CD14-positive monocyte (primary cell): ENCODE results near the gene LRRN2. TPM values are rescaled to one million over a fixed set of nuclear protein-coding genes. Genes with fewer than 3 reads are reported as not detected.

Experiments used
- DNase-seq, 3 donors: peaks; one replicate each; pipeline ENCODE4 v3.0.0-alpha.2; 2011 to 2022
- H2AFZ ChIP-seq: 2 replicates; pipeline ENCODE4 v1.6.0; 2012; ENCODE audit warnings: mild to moderate bottlenecking, low read depth, low read length, inconsistent platforms; ENCODE audit not compliant: insufficient read depth, poor library complexity, severe bottlenecking
- H3K27ac ChIP-seq, 2 donors: 1 replicate in 1 of 2; 2 replicates in 1 of 2; pipeline ENCODE4 v1.5.1; 2012 to 2013; ENCODE audit warnings: low read length in 2 of 2, control low read depth in 1 of 2, inconsistent platforms in 1 of 2, low read depth in 1 of 2, mild to moderate bottlenecking in 1 of 2
- H3K27me3 ChIP-seq, 2 donors: one replicate each; pipeline versions ENCODE4 v1.6.0 to v1.6.1; 2011 to 2013; ENCODE audit warnings: low read length in 2 of 2; ENCODE audit not compliant: control insufficient read depth in 2 of 2, insufficient read depth in 2 of 2
- H3K36me3 ChIP-seq, 2 donors: replicated peaks in 1 of 2; 1 replicate in 1 of 2; 2 replicates in 1 of 2; pipeline versions ENCODE4 v1.5.1 to v1.6.1; 2012 to 2013; ENCODE audit warnings: low read length in 2 of 2, control low read depth in 1 of 2, inconsistent platforms in 1 of 2, mild to moderate bottlenecking in 1 of 2; ENCODE audit not compliant: insufficient read depth in 2 of 2, control insufficient read depth in 1 of 2
- H3K4me1 ChIP-seq, 2 donors: 1 replicate in 1 of 2; 2 replicates in 1 of 2; pipeline versions ENCODE4 v1.5.1 to v1.6.1; 2012 to 2013; ENCODE audit warnings: low read length in 2 of 2, control low read depth in 1 of 2, inconsistent platforms in 1 of 2, mild to moderate bottlenecking in 1 of 2, moderate library complexity in 1 of 2; ENCODE audit not compliant: insufficient read depth in 2 of 2, control insufficient read depth in 1 of 2
- H3K4me2 ChIP-seq: replicated peaks from 2 replicates; pipeline ENCODE3; 2012; ENCODE audit warnings: low read length, moderate library complexity, mild to moderate bottlenecking; ENCODE audit not compliant: poor library complexity, severe bottlenecking; ENCODE audit errors: extremely low read depth
- H3K4me3 ChIP-seq, 3 experiments: fragments of 200-600 bp in 1 of 3; sonication (generic) in 1 of 3; replicated peaks in 1 of 3; 1 replicate in 2 of 3; 2 replicates in 1 of 3; pipeline ENCODE4 v1.5.1; 2011 to 2013; ENCODE audit warnings: low read length in 3 of 3, mild to moderate bottlenecking in 3 of 3, control low read depth in 2 of 3, low read depth in 2 of 3, inconsistent platforms in 1 of 3, moderate library complexity in 1 of 3
- H3K79me2 ChIP-seq: 2 replicates; pipeline ENCODE4 v1.6.0; 2012; ENCODE audit warnings: mild to moderate bottlenecking, control low read depth, inconsistent platforms, low read length, moderate library complexity; ENCODE audit not compliant: insufficient read depth
- H3K9ac ChIP-seq: 2 replicates; pipeline ENCODE4 v1.6.0; 2017; ENCODE audit warnings: low read length, mild to moderate bottlenecking; ENCODE audit not compliant: insufficient read depth, poor library complexity, severe bottlenecking
- H3K9me3 ChIP-seq, 2 donors: replicated peaks in 1 of 2; 1 replicate in 1 of 2; 2 replicates in 1 of 2; pipeline versions ENCODE4 v1.5.1 to v1.6.1; 2012 to 2013; ENCODE audit warnings: low read length in 2 of 2, control low read depth in 1 of 2; ENCODE audit not compliant: control insufficient read depth in 1 of 2, insufficient read depth in 1 of 2
- H4K20me1 ChIP-seq: 2 replicates; pipeline ENCODE4 v1.6.0; 2012; ENCODE audit warnings: mild to moderate bottlenecking, low read length, control low read depth, moderate library complexity; ENCODE audit not compliant: insufficient read depth
- H3K27ac Mint-ChIP-seq, 7 donors: one replicate each; pipeline ENCODE4 v1.8.0; 2020; ENCODE audit warnings: mild to moderate bottlenecking in 7 of 7, mixed read lengths in 7 of 7, moderate library complexity in 6 of 7, inconsistent platforms in 2 of 7
- H3K27me3 Mint-ChIP-seq, 3 donors: one replicate each; pipeline ENCODE4 v1.8.0; 2021 to 2022; ENCODE audit warnings: low read depth in 3 of 3, mild to moderate bottlenecking in 3 of 3, mixed read lengths in 3 of 3, moderate library complexity in 3 of 3, inconsistent platforms in 1 of 3
- H3K36me3 Mint-ChIP-seq, 2 donors: one replicate each; pipeline ENCODE4 v1.8.0; 2020; ENCODE audit warnings: mixed read lengths in 2 of 2, inconsistent platforms in 1 of 2, mild to moderate bottlenecking in 1 of 2
- H3K4me1 Mint-ChIP-seq: one replicate; pipeline ENCODE4 v1.8.0; 2020; ENCODE audit warnings: mild to moderate bottlenecking, mixed read lengths
- H3K4me3 Mint-ChIP-seq, 2 donors: one replicate each; pipeline ENCODE4 v1.8.0; 2020; ENCODE audit warnings: mild to moderate bottlenecking in 2 of 2, mixed read lengths in 2 of 2, moderate library complexity in 1 of 2
- H3K9me3 Mint-ChIP-seq, 7 donors: one replicate each; pipeline ENCODE4 v1.8.0; 2020 to 2022; ENCODE audit warnings: mixed read lengths in 7 of 7, mild to moderate bottlenecking in 6 of 7, moderate library complexity in 6 of 7, inconsistent platforms in 2 of 7
- CTCF ChIP-seq: fragments of 200-600 bp; IDR thresholded peaks from one replicate; pipeline ENCODE4 v1.8.0; 2022; ENCODE audit warnings: antibody characterized with exemption, mild to moderate bottlenecking
- WGBS: methylation state at CpG from one replicate; pipeline ENCODE4 v1.1.5; 2013; ENCODE audit warnings: missing lambda C conversion rate; ENCODE audit not compliant: insufficient coverage; 5-methylcytosine and 5-hydroxymethylcytosine counted together
- intact Hi-C, 2 donors: fragments of 100-400 bp; cut with micrococcal nuclease; formaldehyde crosslinking; loops; one replicate each; pipeline versions ENCODE4 v1.15.0 to v1.15.1; 2023
- polyA plus RNA-seq, 3 donors: library from polyadenylated mRNA; depleted of rRNA in 1 of 3; unstranded in 2 of 3; stranded (reverse) in 1 of 3; fragments of 300-500 nt in 2 of 3; fragments of >200 nt in 1 of 3; fragmentation: Illumina TruSeq in 2 of 3; gene quantifications; 1 replicate in 2 of 3; 2 replicates in 1 of 3; pipeline ENCODE4 v1.2.3, GENCODE V29; 2012 to 2021

Gene LRRN2
- polyA plus RNA-seq, 3 donors, result not detected

DNA sequence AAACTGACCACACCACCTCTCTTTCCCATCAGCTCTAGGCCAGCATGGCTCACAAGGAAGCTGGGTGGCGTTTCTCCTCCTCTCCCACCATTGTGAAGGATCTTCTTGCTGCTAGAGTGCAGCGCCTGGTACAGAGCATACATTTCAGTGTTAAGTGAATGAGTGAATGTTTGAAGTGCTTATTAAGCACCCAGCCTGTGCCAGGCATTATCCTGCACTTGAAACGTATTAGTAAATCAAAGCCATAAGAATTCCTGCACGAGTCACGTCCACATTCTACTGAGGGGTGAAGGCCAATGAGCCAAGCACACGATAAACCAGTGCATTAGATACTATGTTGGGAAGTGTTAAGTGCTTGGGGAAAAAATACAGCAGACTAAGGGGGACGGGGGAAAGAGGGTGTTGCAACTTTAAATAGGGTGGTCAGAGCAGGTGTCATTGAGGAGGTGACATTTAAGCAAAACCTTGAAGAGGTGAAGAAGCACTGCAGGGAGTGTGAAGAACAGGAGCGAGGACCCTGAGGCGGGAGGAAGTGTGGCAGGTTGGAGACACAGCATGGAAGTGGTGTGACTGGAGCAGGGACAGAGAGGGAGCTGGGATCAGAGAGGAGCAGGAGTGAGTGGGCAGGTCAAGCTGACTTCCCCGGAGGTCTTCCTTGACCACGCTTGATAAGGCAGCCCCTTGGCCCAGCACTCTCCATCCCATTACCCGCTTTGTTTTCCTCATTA lies 48.5 kb upstream of the LRRN2 start:
- Mint-ChIP-seq H3K27me3 (peaks cover 16 to 36% (median 17%) of the 10 kb centered on the region in 3 donors), H3K27ac (no peak overlapping the region), H3K9me3 (peaks cover 3 to 11% (median 8%) of the 10 kb centered on the region in 7 donors), H3K4me1 (no peaks in the 10 kb centered on the region), H3K4me3 (no peak overlapping the region), H3K36me3 (no peaks in the 10 kb centered on the region)
- intact Hi-C loops, result no loop called here
- no peaks in the 10 kb centered on the region for H3K36me3 ChIP-seq
- no peaks in the 10 kb centered on the region for H3K9me3 ChIP-seq
- H3K27ac ChIP-seq, result no peak overlapping the region
- no peaks in the 10 kb centered on the region for H4K20me1 ChIP-seq
- TF ChIP-seq CTCF, result no peak
- no peak overlapping the region for H2AFZ ChIP-seq
- peaks cover 0 to 17% of the 10 kb centered on the region in 2 donors for H3K27me3 ChIP-seq
- H3K9ac ChIP-seq, result no peak overlapping the region
- H3K4me2 ChIP-seq, result no peak overlapping the region
- DNase-seq, result no peak
- no peaks in the 10 kb centered on the region for H3K79me2 ChIP-seq
- 87% methylated on average over 5 of the region's 12 CpGs for WGBS
- H3K4me1 ChIP-seq, result no peaks in the 10 kb centered on the region
- H3K4me3 ChIP-seq, result no peak overlapping the region

DNA sequence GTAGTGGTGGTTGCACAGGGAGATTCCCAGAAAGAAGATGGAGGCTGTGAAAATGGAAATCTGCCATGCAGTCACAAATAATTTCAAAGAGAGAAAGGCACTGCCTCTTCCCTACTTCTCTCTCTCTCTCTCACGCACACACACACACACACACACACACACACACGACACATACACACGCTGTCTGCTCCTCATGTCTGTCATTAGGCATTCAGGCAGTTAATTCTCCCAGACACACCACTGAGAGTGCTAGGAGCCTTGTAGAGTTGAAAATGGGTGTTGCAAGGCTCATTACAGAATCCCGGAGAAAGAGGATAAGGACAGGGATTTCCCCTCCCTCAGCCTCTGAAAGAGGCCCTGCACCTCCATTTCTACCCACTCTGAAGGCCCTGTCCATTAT lies 47.8 kb upstream of the LRRN2 start:
- no peak overlapping the region for H3K9ac ChIP-seq
- H3K27me3 Mint-ChIP-seq, result peaks cover 16 to 36% (median 17%) of the 10 kb centered on the region in 3 donors
- no peak for DNase-seq
- intact Hi-C loops, result no loop called here
- no peaks in the 10 kb centered on the region for H3K9me3 ChIP-seq
- H2AFZ ChIP-seq, result no peak overlapping the region
- H3K27me3 ChIP-seq, result peaks cover 0 to 16% of the 10 kb centered on the region in 2 donors
- no peak overlapping the region for H3K27ac ChIP-seq
- H3K9me3 Mint-ChIP-seq, result peaks cover under 1 to 8% (median 4%) of the 10 kb centered on the region in 7 donors
- no CpG with 5 or more reads among the region's 4 CpGs for WGBS
- no peak overlapping the region for H3K4me2 ChIP-seq
- no peaks in the 10 kb centered on the region for H3K4me1 Mint-ChIP-seq
- H3K79me2 ChIP-seq, result no peaks in the 10 kb centered on the region
- no peaks in the 10 kb centered on the region for H3K36me3 ChIP-seq
- H3K27ac Mint-ChIP-seq, result no peak overlapping the region
- no peak overlapping the region for H3K4me3 ChIP-seq
- H3K36me3 Mint-ChIP-seq, result no peaks in the 10 kb centered on the region
- no peak overlapping the region for H3K4me3 Mint-ChIP-seq
- no peaks in the 10 kb centered on the region for H3K4me1 ChIP-seq
- no peak for TF ChIP-seq CTCF
- no peaks in the 10 kb centered on the region for H4K20me1 ChIP-seq
